ENCODE data around the gene SH3RF3. TPM values are rescaled to one million over a fixed set of nuclear protein-coding genes. Genes with fewer than 3 reads are reported as not detected.

The SH3RF3 gene
- total RNA-seq, 6 donors from 2014 or later, result 4.1 to 21.0 (median 8.0) TPM

DNA sequence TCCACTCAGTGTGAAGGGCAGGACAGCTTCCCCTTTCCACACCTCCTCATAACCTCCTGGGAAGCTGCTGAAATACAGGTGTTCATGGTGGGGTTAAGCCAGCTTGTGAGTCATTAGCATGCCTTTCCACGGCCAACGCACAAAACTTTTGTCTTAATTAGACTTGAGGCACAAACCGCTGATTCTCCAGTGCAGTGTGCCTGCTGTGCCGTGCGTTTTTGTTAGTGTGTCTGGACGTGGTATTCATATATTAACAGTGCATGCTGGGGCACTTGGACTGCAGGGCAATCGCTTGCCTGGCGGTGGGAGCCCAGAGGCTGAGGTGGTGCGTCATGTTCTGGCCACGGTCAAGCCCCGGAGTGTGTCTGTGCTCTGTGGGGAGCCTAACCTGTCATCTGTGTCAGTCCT lies 156.2 kb downstream of the SH3RF3 start:
- no peaks in the 10 kb centered on the region for H3K36me3 ChIP-seq
- H3K4me1 ChIP-seq, result peaks cover 17 to 31% (median 22%) of the 10 kb centered on the region in 4 donors
- DNase-seq (no peak), ATAC-seq (ENCODE audit: low FRiP score in 2 of 2) (no peak)
- H3K4me3 ChIP-seq, result no peak overlapping the region
- H3K27ac ChIP-seq, result no peak overlapping the region
- no peaks in the 10 kb centered on the region for H3K9me3 ChIP-seq
- TF ChIP-seq, protein P1, sequence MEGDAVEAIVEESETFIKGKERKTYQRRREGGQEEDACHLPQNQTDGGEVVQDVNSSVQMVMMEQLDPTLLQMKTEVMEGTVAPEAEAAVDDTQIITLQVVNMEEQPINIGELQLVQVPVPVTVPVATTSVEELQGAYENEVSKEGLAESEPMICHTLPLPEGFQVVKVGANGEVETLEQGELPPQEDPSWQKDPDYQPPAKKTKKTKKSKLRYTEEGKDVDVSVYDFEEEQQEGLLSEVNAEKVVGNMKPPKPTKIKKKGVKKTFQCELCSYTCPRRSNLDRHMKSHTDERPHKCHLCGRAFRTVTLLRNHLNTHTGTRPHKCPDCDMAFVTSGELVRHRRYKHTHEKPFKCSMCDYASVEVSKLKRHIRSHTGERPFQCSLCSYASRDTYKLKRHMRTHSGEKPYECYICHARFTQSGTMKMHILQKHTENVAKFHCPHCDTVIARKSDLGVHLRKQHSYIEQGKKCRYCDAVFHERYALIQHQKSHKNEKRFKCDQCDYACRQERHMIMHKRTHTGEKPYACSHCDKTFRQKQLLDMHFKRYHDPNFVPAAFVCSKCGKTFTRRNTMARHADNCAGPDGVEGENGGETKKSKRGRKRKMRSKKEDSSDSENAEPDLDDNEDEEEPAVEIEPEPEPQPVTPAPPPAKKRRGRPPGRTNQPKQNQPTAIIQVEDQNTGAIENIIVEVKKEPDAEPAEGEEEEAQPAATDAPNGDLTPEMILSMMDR (IDR thresholded peaks at IDR 0.05), result no peak
- no peak for TF ChIP-seq POLR2AphosphoS5 (IDR thresholded peaks at IDR 0.05)
- no peak for TF ChIP-seq POLR2A (IDR thresholded peaks at IDR 0.05)
- no peak for TF ChIP-seq EP300 (IDR thresholded peaks at IDR 0.05)
- H3K27me3 ChIP-seq, result no peaks in the 10 kb centered on the region
- WGBS, 2 donors, result 68 to 82% methylated on average over 8 to 11 of the region's 11 CpGs

DNA sequence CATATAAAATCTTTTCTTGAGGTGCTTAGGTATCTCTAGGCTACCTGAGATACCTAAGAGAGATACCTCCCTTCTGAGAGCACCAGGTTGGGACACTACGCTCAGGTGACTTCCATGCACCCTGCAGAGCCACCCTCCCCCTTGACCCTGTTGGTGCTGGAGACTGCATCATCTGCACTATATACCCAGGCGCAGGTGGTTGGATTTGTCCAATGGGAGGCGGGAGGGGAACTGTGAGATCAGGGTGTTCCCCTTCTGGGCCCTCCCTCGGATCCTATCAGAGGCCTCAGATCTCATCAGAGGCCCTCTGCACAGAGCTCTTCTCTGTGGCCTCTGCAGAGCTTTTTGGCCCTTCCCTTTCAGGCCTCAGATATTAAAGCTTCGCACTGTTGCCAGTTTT lies 158.4 kb downstream of the SH3RF3 start:
- H3K27me3 ChIP-seq, result no peaks in the 10 kb centered on the region
- H3K4me3 ChIP-seq, result no peak overlapping the region
- no peak for DNase-seq
- TF ChIP-seq EP300 (IDR thresholded peaks at IDR 0.05) (no peak), POLR2AphosphoS5 (IDR thresholded peaks at IDR 0.05) (no peak), POLR2A (IDR thresholded peaks at IDR 0.05) (no peak)
- TF ChIP-seq, protein P1 (IDR thresholded peaks at IDR 0.05), result no peak
- peaks cover 15 to 18% (median 16%) of the 10 kb centered on the region in 4 donors for H3K4me1 ChIP-seq
- no peak overlapping the region for H3K27ac ChIP-seq
- no peaks in the 10 kb centered on the region for H3K9me3 ChIP-seq
- H3K36me3 ChIP-seq, result no peaks in the 10 kb centered on the region
- WGBS, 2 donors, result 87 to 93% methylated on average over 3 to 5 of the region's 5 CpGs
- no peak for ATAC-seq (ENCODE audit: low FRiP score in 2 of 2)

DNA sequence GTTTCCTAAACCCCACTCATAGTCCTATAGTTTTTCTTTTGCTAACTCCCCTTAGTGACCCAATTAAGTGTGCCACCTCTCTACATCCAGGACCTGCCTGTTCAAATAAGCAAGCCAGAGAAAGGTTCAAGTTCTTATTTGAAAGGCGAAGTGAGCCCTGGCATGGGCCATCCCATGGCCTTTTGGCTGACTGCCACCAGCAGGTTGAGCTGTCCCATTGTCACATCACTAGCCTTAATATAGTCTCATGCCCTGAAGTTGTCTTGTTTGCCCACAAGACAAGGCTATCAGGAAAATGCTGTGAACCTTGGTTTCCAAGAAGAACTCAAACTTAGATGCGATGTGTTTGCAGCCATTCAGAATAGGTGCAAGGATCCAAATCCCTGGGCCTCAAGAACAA lies 158.8 kb downstream of the SH3RF3 start:
- WGBS, 2 donors, result 98 to 100% methylated on average over 2 of the region's 2 CpGs

DNA sequence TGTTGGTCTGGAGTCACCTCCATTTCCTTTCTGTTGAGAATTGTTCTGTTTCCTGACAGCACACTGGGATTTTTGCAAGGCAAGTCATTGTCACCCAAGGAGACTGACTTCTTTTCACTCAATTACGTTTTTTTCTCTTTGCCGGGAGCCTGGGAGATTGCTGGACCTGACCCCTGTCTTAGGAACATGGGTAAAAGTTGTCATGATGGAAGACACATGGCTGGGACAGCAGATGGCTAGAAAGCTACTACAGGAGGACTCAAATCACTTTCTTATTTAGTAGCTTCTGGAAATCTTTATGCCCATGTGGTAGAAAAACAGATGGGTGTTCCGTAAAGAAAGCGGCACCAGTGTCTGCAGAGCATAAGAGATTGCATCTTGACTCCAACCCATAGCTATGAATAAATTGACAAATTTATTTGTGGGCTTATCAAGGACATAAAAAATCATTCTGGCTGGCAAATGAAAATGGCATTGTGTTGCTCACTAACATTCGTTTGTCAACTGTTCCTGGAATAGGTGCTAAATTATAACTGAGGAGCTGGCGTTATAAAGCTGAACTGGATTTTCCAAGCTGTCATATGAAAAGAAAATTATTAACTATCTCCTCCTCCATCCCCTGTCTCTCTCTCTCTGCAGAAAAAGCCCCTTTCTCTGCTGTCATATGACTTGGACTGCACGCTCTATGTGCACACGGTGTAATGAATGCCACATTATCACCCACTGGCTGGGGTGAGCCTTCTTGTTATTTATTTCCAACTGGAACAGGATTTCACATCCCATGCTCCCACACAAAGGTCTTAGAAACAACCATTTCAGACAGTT lies 159.8 kb downstream of the SH3RF3 start:
- TF ChIP-seq EP300 (IDR thresholded peaks at IDR 0.05) (no peak), POLR2A (IDR thresholded peaks at IDR 0.05) (no peak), POLR2AphosphoS5 (IDR thresholded peaks at IDR 0.05) (no peak)
- TF ChIP-seq, protein P1 (IDR thresholded peaks at IDR 0.05), result no peak
- Histone ChIP-seq H3K36me3 (no peaks in the 10 kb centered on the region), H3K4me3 (no peak overlapping the region), H3K27me3 (no peaks in the 10 kb centered on the region), H3K27ac (no peak overlapping the region), H3K9me3 (no peaks in the 10 kb centered on the region), H3K4me1 (peaks cover 13 to 18% (median 16%) of the 10 kb centered on the region in 4 donors)
- DNase-seq (no peak), ATAC-seq (ENCODE audit: low FRiP score in 2 of 2) (no peak)
- 79 to 85% methylated on average over 8 of the region's 8 CpGs for WGBS, 2 donors

More for the DNA sequence above, 158.8 kb downstream of the SH3RF3 start:
- H3K27ac ChIP-seq, result no peak overlapping the region
- ATAC-seq (ENCODE audit: low FRiP score in 2 of 2) (no peak), DNase-seq (no peak)
- TF ChIP-seq POLR2AphosphoS5 (IDR thresholded peaks at IDR 0.05), result no peak
- no peak for TF ChIP-seq POLR2A (IDR thresholded peaks at IDR 0.05)
- no peak for TF ChIP-seq EP300 (IDR thresholded peaks at IDR 0.05)
- TF ChIP-seq, protein P1 (IDR thresholded peaks at IDR 0.05), result no peak
- H3K27me3 ChIP-seq, result no peaks in the 10 kb centered on the region
- no peaks in the 10 kb centered on the region for H3K36me3 ChIP-seq
- no peak overlapping the region for H3K4me3 ChIP-seq
- H3K9me3 ChIP-seq, result no peaks in the 10 kb centered on the region
- H3K4me1 ChIP-seq, result peaks cover 13 to 18% (median 16%) of the 10 kb centered on the region in 4 donors

All from upper lobe of left lung (tissue), 6 donors.